DMS153 treated with DMSO at 0.1 percent for 48 hours (cell line): Measurements from ENCODE around the gene SGCB.
A peak's percentile ranks its signal among the peaks of the same experiment; 100 is the strongest.
"Not testable (repeated sequence)": the region's sequence is repeated elsewhere in the genome, so short reads cannot be mapped to it uniquely, and the experiment has no call there.

ENCODE experiments used
- DNase-seq: peaks from one replicate; lab custom pipeline; 2025; ENCODE audit not compliant: unreplicated experiment; lab: John Stamatoyannopoulos, UW

SGCB gene

DNA sequence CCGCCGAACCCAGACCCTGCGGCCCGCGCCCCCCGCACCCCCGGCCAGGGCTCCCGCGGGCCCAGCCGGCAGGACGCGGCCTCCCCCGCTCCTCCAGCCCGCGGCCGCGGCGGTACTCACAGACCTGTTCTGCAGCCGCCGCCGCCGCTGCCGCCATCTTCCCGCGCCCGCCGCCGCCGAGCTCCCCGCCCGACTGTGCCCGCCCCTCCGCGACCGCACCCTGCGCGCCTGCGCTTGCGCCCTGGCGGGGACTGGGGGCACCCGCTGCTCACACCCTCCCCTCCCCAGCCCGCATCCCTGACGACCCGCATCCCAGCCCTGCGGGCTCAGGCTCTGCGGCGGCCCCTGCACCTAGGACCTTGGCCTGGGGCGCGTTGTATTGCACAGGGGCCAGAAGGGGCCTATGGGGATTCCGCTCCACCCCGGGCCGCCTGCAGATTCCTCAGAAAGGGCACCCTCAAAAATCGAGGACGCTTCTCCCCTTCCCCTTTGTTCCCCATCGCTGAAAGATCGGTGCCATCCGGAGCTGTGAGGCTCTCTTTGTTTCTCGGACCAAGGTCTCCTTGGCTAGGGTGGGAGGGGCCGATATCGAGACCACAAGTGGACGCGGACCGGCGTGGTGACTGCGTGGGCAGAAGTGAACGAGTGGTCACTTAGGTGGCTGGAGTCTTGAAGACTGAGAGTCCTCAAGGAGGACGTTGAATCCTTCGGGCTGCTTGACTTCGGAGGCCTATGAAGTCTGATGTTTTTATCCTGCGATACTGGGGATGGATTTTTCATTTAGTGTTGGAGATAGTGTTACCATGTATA is at the start of gene SGCB:
TSS of gene SGCB (minus strand) at position 197 of the 810 bp plus-strand sequence. CDS start at position 157, 40 bp downstream.
- peak; percentile 33 for DNase-seq

DNA sequence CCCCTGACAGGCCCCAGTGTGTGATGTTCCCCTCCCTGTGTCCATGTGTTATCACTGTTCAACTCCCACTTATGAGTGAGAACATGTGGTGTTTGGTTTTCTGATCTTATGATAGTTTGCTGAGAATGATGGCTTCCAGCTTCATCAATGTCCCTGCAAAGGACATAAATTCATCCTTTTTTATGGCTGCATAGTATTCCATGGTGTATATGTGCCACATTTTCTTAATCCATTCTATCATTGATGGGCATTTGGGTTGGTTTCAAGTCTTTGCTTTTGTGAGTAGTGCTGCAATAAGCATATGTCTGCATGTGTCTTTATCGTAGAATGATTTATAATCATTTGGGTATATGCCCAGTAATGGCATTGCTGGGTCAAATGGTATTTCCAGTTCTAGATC is 48.3 kb upstream of the SGCB start:
- not testable (repeated sequence) for DNase-seq

- DNase-seq, result no peak
Measured at GRCh38 chr4:52081216-52081615, 43.1 kb upstream of the SGCB start.

DNA sequence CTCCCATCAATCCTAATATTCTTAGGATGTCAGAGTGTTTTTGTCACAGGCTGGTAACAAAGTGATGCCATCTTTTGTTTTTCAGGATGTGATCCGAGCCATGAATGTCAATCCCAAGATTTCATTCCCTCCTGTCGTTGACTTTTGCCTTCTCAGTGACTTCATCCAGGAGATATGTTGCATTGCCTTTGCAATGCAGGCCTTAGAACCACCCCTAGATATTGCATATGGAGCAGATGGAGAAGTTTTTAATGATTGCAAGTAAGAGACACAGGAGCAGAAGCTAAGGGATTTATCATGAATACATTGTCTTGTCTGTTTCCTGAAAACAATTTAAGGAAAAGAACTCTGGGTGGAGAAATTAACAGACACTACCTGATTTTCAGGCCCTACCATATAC is 41.6 kb upstream of the SGCB start:
- DNase-seq, result no peak

- DNase-seq, result no peak
Measured at GRCh38 chr4:52076731-52077130, 38.6 kb upstream of the SGCB start.

DNA sequence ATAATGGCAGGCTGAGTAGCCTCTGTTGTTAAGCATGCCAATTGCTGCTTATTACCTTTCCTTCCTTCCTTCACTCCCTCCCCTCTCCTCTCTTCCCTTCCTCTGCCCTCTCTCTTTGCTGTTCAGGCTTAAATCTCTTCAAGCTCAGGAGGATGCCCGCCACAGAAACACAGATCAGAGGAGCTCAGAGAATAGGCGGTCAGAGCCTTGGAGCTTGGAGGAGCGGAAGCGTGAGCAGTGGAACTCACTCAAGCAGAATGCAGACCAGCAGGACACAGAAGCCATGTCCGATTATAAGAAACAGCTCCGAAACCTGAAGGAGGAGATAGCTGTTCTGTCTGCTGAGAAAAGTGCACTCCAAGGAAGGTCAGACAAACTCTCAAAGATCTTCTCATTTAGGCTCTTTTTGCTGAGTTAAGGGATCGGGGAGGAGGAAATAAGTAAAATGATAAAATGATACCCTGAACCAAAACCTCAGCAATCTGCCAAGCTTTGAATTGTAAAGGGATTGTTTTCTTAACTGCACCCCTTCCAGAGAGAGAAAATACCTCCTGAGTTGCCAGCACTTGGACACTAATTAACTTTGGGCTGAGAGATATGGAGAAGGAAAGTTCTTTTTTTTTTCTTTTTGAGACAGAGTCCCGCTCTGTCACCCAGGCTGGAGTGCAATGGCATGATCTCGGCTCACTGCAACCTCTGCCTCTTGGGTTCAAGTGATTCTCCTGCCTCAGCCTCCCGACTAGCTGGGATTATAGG is 33.9 kb upstream of the SGCB start:
- no peak for DNase-seq

DNA sequence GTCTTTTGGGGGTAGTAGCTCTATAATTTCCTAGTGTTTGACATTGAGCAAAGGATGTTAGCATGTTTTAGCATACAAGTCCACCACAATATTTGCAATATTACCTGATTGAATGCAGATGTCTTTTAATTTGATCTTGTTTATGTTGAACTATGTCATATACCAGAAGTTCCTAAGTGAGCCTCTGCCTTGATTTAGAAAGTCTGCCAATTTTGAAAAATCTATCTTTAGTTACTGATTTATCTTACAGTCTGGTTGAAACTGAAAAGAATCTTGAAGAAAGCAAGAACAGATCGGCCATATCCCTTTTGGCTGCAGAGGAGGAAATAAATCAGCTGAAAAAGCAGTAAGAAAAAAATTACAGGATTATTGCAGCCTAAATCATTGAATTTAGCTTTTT is 31.5 kb upstream of the SGCB start:
- DNase-seq, result no peak

GRCh38 chr4:52059372-52059771 is 21.3 kb upstream of the SGCB start:
- DNase-seq, result no peak

DNA sequence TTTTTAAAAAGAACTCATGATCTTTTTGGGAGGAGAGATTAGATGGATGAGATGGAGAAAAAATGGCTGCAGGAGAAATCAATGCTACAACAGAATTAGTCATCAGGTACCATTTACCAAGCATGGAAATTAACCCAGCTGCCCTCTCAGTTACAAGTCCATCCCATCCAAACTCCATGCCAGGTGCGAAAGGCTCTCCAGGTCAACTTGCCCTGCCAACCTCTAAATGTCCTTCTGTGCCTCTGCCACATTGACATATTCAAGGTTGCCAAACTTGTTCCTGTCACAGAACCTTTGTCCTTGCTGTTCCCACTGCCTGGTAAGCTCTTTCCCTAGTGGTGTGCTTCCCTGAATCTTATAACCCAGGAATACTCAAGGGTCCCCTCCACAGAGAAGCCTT is 20.2 kb upstream of the SGCB start:
- no peak for DNase-seq

DNA sequence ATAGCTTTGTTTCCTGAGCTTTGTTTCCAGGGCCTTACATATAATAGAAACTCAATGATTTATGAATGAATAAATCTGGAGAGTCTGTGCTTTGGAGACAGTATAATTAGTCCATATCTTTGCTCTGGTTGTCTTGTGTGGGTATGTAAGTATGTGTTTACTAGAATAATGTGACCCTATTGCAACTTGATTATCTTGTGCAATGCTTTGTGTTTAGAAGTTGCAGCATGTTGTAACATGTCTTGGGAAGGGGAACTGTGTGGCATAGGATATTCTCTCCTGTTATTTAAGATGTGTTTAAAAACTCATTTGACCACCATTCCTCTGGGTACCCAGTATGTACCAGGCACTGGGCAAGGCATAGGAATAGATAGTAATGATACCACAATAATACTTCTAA is 19.1 kb upstream of the SGCB start:
- DNase-seq, result no peak

GRCh38 chr4:52054254-52054653 is 16.2 kb upstream of the SGCB start:
- no peak for DNase-seq

DNA sequence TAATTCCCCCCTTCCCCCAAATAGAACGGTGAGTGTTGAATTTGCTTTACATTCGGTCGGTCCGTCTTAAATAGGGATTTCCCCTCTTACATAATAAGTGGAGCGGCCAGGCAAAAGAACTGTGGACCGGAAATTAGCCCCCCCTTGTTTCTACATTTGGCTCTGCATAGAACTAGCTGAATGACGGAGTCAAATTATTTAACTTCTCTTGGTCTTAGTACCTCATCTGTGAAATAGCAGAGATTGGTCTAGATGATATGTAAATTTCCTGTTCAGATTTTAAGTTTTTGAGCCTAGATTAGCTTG is 14.3 kb upstream of the SGCB start:
- DNase-seq, result no peak

DNA sequence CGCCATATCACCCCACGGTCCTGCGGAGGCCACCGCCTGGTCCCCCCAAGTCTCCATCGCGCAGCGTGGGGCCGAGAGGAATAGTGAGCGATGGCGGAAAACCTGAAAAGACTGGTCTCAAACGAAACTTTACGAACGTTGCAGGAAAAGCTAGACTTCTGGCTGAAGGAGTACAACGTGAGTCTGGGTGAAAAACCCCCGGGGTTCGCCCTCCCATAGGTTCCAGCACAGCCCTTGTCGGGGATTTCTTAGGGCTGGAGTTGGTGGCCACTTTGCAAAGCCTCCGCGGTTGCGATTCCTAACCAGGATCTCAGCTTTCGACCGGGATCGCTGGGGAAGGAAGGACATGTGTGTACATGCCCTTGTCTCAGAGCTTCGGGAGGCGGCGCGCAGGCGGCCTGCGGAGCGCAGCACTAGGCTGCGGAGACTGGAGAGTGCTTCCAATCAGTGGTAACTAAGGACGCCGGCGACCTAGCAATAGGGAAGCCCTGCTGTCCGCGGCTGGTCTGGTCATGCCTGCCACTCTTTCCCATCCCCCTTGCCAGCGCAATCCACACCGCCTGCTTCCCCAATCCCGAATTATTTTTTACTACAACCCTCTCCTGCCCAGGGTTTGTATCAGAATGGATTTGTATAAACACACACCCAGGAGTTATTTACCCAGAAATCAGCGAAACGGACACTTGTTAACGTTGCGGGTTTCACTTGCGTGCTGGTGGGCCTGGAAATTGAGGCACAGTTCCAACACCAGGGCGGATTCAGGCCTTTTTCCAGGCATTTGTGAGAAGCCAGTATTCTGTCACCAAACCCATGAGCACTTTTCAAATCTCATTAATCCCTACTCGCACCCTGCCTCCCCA is 13.7 kb upstream of the SGCB start:
- DNase-seq, result peak; percentile 73

DNA sequence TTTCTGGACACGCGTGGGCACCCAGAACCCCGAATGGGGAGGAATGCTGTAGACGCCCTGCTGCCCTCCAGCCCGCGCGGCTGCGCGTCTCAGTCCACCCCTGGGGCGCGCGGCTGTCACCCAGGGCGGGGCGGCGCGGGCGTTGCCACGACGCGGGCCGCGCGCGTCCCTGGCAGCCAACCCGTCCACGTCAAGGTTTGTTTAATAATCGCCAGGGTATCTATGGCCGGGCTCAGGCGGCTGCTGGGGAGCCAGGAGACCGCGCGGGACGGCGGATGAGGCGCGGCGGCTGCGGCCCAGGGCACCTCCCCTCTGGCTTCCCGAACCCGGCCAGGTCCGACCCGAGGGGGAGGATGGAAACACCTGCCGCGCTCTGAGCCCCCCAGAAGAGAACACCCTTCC is 13.1 kb upstream of the SGCB start, which contains the start of gene SPATA18:
TSS of gene SPATA18 (plus strand) at position 92 of the 402 bp plus-strand sequence. CDS start 401 bp downstream, outside the sequence.
- DNase-seq, result no peak

DNA sequence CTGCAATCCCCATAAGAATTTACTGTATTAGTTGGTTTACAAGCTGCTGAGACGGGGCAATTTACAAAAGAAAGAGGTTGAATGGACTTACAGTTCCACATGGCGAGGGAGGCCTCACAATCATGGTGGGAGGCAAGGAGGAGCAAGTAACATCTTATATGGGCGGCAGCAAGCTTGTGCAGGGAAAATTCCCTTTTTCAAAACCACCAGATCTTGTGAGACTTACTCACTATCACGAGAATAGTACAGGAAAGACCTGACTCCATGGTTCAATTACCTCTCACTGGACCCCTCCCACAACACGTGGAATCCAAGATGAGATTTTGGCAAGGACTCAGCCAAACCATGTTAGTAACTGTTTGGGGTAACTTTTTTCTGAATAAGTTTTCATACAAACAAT is 11.2 kb upstream of the SGCB start:
- DNase-seq, result no peak

GRCh38 chr4:52045028-52045427 is 6.9 kb upstream of the SGCB start:
- DNase-seq, result no peak

DNA sequence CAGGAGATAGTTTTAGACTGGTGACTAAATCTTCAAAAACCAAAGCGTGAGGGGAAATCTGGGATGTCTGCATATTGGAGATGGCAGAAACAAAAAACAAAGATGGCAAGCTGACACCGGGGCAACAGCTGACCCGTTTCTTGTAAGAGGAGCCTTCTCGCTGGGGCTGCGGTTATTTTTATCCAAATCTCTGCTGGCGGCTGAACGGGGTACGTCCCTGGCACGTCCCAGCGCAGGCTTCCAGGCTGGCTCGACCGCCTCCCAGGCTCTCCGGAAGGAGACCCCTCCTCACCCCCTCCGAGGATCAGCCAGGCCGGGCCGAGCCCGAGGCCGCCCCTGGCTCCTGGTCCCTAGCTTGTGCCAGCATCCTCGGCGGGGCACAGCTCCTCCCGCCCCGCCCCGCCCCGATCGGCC is 403 bp downstream of the SGCB start:
- no peak for DNase-seq

- no peak for DNase-seq
Measured at GRCh38 chr4:52036886-52037530, 1.1 kb downstream of the SGCB start.

- no peak for DNase-seq
Measured at GRCh38 chr4:52035190-52035589, 2.9 kb downstream of the SGCB start.

DNA sequence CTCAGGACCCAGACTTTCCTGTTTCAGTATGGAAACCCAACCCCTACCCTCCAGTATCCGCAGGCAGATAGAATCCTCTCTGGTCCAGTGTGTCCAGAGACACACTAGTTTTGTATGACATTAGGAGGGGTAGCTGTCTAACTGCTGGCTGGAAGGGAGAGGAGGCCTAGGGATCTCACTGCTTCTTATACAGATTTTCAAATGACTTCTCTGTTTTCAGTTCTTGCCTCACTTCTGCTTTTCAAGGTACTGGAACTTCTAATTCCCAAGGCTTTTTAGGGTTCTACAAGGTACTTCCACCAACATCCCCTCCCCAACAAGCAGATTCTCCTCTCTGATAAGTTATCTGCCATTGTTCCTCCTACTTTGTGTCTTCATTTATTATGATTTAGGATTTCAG is 6.1 kb downstream of the SGCB start:
- DNase-seq, result no peak

GRCh38 chr4:52028970-52029369 is 9.1 kb downstream of the SGCB start:
- no peak for DNase-seq
